ENCODE data around the gene WTIP.

The WTIP gene

GRCh38 chr19:34559045-34559444, 77.5 kb downstream of the WTIP start:
- no peak for DNase-seq (ENCODE audit: low read depth in 4 of 4, low spot score in 1 of 4)

- DNase-seq (ENCODE audit: low read depth in 4 of 4, low spot score in 1 of 4) = no peak
Observed at GRCh38 chr19:34560229-34560628, 78.7 kb downstream of the WTIP start.
